ENCODE results near the gene KAZN.

KAZN gene

DNA sequence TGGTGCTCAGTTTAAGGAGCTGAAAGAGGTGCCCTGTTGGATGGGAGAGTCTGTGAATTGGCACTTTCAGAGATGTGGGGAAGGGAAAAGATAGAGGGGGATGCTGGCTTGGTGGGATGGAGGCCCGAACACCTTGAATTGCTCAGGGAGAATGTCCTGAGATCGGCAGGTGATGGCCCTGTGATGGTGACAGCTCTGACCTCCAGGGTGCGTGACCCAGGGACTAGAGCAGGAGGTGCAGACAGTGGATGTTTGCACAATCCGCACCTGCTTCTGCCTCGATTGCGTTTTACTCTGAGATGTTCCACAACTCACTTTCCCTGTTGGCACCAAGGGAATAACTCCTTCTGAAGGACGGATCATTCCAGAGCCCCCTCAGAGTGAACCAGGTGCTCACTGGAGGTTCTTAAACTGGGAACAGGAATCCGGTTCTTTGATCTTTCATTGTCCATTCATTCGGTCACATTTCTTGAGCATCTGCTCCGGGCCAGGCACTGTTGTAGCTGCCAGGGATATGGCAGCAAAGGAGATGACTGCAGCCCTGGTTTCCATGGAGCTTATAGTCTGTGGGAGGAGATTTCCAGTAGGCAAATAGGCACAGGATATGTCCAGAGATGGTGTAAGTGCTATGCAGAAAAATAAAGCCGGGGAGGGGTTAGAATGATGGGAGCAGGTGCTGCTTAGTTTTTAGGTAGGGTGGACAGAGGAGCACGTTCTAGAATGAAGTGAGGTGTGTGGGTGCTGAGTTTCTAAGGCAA lies 328.5 kb downstream of the KAZN start:
- peak overlapping the region; percentile 2; the same call in 1 of the 2 replicates for H3K4me3 ChIP-seq (ENCODE audit: low read depth, low read length)
- TF ChIP-seq, protein P1, sequence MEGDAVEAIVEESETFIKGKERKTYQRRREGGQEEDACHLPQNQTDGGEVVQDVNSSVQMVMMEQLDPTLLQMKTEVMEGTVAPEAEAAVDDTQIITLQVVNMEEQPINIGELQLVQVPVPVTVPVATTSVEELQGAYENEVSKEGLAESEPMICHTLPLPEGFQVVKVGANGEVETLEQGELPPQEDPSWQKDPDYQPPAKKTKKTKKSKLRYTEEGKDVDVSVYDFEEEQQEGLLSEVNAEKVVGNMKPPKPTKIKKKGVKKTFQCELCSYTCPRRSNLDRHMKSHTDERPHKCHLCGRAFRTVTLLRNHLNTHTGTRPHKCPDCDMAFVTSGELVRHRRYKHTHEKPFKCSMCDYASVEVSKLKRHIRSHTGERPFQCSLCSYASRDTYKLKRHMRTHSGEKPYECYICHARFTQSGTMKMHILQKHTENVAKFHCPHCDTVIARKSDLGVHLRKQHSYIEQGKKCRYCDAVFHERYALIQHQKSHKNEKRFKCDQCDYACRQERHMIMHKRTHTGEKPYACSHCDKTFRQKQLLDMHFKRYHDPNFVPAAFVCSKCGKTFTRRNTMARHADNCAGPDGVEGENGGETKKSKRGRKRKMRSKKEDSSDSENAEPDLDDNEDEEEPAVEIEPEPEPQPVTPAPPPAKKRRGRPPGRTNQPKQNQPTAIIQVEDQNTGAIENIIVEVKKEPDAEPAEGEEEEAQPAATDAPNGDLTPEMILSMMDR (IDR thresholded peaks at IDR 0.05; ENCODE audit: low read depth, low read length), result no peak

DNA sequence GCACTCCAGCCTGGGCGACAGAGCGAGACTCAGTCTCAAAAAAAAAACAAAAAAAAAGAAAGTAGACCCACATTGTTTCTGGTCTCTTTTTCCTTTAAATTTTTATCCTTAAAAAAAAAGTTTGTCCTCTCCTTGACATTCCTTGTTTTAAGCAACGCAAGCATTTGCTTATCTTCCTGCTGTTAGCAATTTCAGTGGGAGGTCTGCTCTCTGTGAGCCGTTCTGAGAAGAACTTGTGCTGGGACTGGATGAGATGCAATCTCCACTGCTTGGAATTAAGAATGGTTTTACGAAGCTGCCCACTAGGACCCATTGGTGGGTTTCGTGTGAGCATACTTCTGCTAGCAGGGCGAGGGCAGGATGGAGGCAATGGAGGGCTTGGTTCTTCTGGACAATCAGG lies 329.9 kb downstream of the KAZN start:
- TF ChIP-seq, protein P1 (IDR thresholded peaks at IDR 0.05; ENCODE audit: low read depth, low read length), result no peak
- no peak overlapping the region for H3K4me3 ChIP-seq (ENCODE audit: low read depth, low read length)

DNA sequence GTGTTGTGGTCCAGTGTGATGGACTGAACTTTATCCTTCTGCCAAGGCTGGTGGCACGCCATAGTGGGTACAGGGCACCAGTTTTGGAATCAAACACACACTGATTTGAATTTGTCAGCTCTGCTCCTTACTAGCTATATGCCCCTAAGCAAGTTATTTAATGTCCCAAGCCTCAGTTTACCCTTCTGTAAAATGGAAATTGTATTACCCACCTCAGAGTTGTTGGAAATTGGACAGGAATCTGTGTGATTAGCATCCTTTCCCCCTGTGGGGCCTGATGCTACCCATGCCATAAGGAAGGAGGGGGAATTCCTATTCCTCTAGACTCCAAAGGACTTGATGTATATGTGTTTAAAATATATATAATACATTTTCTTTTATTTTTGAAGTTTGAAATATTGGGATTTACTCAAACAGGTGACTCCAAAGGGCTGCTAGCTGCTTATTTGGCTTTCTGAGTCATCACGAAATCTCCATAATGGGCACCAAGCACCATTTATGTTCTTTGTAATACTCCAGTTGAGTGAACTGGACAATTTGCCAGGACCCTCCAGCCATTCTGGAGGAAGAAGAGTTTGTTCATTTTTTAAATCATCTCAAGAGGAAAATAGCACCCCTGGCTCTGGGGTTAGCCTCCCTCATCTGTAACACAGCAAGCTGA lies 330.5 kb downstream of the KAZN start:
- TF ChIP-seq, protein P1 (IDR thresholded peaks at IDR 0.05; ENCODE audit: low read depth, low read length), result no peak
- H3K4me3 ChIP-seq (ENCODE audit: low read depth, low read length), result no peak overlapping the region

DNA sequence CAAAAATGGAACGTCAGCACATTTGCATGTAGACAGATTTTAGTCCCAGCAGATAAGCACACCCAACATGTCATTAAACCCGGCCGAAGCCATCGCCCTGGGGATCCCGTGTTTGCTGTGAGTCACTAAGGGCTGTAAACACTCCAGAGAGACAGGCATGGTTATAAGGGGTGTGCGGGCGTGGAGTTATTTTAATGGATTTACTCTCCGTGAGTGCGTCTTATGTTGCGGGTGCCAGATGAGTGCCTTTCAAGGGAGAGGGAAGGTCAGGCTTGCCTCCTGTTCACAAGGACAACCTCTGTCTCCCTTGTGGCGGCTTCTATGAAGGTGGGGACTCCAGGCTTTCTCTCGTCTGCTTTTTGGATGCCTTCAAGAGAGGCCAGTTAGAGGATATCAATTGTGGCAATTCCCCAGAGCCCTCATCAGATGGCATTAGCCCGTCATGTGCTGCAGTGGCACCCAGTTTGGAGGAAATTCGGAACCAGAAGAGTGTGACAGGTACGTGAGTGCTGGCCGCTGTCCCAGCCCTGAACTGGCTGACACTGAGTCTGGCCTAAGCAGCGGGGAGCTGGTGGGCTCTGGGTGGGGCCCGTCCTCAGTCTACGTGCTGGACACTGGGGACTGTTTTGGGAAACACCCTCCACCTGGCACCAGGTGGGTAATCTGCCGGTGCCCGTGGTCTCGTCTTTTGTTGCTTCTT lies 331.2 kb downstream of the KAZN start:
- TF ChIP-seq, protein P1 (IDR thresholded peaks at IDR 0.05; ENCODE audit: low read depth, low read length), result no peak
- H3K4me3 ChIP-seq (ENCODE audit: low read depth, low read length), result no peak overlapping the region

- TF ChIP-seq, protein P1 (IDR thresholded peaks at IDR 0.05; ENCODE audit: low read depth, low read length), result no peak
- no peak overlapping the region for H3K4me3 ChIP-seq (ENCODE audit: low read depth, low read length)
Measured at GRCh38 chr1:14930247-14930965, 331.9 kb downstream of the KAZN start.

GRCh38 chr1:14932034-14932638 lies 333.7 kb downstream of the KAZN start:
- TF ChIP-seq, protein P1 (IDR thresholded peaks at IDR 0.05; ENCODE audit: low read depth, low read length), result no peak

More at GRCh38 chr1:14932034-14932638, 333.7 kb downstream of the KAZN start:
- H3K4me3 ChIP-seq (ENCODE audit: low read depth, low read length), result no peak overlapping the region
